ENCODE results near the gene CHKA.

Gene CHKA

DNA sequence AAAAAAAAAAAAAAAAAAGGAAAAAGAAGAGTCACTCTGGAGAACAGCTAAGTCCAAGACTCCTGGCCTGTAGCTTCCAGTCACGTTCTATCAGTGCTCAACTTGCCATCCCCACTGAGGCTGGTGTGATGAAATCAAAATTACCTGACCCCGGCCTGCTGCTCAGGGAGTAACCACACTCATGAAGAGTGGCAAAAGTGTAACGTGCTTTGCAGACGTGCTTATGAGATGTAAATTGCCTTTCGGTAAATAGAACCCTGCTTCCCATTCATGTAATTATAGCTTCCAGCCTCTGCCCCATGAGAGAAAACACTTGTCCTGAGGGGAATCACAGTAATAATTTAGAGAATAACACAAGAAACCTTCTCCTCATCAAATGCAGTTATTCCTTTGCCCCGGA lies 28.2 kb upstream of the CHKA start:
- TF ChIP-seq TAF1 (IDR thresholded peaks at IDR 0.05; ENCODE audit: borderline replicate concordance, insufficient read depth, low read length) (no peak), FOXP2 (optimal IDR thresholded peaks at IDR 0.05; ENCODE audit: borderline replicate concordance, extremely low read depth, extremely low read length, insufficient read depth) (no peak), POLR2AphosphoS5 (IDR thresholded peaks at IDR 0.05; ENCODE audit: low read depth, low read length) (no peak), SIN3A (IDR thresholded peaks at IDR 0.05; ENCODE audit: borderline replicate concordance, insufficient read depth, low read length) (no peak)

GRCh38 chr11:68148879-68149278 lies 27.7 kb upstream of the CHKA start:
- TF ChIP-seq REST (IDR thresholded peaks at IDR 0.05; ENCODE audit: insufficient read depth in 1 of 2, low read depth in 2 of 2, low read length in 2 of 2) (no peak), SIN3A (IDR thresholded peaks at IDR 0.05; ENCODE audit: borderline replicate concordance, insufficient read depth, low read length) (no peak), TAF1 (IDR thresholded peaks at IDR 0.05; ENCODE audit: borderline replicate concordance, insufficient read depth, low read length) (no peak), POLR2AphosphoS5 (IDR thresholded peaks at IDR 0.05; ENCODE audit: low read depth, low read length) (no peak), FOXP2 (optimal IDR thresholded peaks at IDR 0.05; ENCODE audit: borderline replicate concordance, extremely low read depth, extremely low read length, insufficient read depth) (no peak)

GRCh38 chr11:68148071-68148805 lies 27.1 kb upstream of the CHKA start:
- TF ChIP-seq SIN3A (IDR thresholded peaks at IDR 0.05; ENCODE audit: borderline replicate concordance, insufficient read depth, low read length) (no peak), REST (IDR thresholded peaks at IDR 0.05; ENCODE audit: insufficient read depth in 1 of 2, low read depth in 2 of 2, low read length in 2 of 2) (no peak)

- no peak for TF ChIP-seq POLR2AphosphoS5 (IDR thresholded peaks at IDR 0.05; ENCODE audit: low read depth, low read length)
- peak; percentile 54; the same call in 1 of the 2 replicates for TF ChIP-seq SIN3A (IDR thresholded peaks at IDR 0.05; ENCODE audit: borderline replicate concordance, insufficient read depth, low read length)
- TF ChIP-seq REST (IDR thresholded peaks at IDR 0.05; ENCODE audit: insufficient read depth in 1 of 2, low read depth in 2 of 2, low read length in 2 of 2) = no peak
Observed at GRCh38 chr11:68146704-68147474, 25.7 kb upstream of the CHKA start.

DNA sequence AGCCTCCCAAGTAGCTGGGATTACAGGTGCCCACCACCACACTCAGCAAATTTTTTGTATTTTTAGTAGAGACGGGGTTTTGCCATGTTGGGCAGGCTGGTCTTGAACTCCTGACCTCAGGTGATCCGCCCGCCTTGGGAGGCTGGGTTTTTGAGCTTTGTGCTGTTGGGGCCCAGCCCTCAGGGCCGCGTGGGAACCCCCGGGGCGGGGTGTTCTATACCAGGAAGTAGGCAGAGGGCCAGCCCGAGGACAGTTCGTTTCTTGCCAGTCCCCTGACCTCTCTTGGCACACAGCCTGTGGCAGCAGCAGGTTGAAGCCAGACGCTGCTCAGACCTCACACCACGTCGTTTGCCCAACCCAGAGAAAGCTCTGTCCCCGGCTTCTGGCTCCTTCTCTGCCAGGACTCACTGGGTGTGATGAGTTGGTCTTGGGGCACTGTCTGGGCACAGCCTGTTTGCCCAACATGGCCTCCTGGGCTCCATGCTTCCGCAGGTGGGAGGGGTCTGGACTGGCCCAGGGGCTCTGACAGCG lies 24.9 kb upstream of the CHKA start:
- no peak for TF ChIP-seq POLR2AphosphoS5 (IDR thresholded peaks at IDR 0.05; ENCODE audit: low read depth, low read length)

DNA sequence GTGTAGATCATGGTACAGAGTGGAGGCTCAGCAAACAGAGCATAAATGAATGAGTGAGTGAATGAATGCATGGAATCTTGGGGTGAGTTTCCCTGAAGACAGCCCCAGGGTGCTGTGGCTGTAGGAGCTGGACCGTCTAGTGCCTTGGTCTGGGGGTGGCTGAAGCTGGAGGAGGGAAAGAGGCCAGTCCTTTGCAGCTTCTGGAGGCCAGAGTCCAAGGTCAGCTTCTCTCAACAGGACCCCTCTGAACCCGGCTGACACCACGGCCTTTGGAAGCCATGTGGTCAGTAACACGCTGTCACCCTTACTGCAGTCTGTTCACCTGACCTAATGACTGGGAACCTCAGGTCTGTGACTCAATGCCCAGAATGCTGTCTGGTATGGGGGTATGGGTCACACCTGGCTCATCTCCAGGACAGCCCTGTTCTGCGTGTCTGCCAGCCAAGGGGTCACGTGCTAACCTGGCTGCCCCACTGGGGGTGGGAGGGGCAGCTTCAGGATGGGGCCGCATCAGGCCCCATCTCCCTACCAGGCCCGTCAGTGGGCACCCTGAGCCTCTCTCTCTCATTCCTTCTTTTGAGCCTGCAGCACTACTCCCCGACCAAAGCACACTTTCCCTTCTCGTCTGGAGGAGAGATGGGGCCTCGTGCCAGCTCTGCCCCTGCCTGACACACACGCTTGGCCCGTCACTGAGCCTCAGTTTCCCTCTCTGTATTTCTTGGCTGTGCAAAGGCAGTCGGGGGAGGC lies 24.1 kb upstream of the CHKA start:
- TF ChIP-seq REST (IDR thresholded peaks at IDR 0.05; ENCODE audit: insufficient read depth in 1 of 2, low read depth in 2 of 2, low read length in 2 of 2) (no peak), POLR2AphosphoS5 (IDR thresholded peaks at IDR 0.05; ENCODE audit: low read depth, low read length) (no peak), SIN3A (IDR thresholded peaks at IDR 0.05; ENCODE audit: borderline replicate concordance, insufficient read depth, low read length) (no peak), FOXP2 (optimal IDR thresholded peaks at IDR 0.05; ENCODE audit: borderline replicate concordance, extremely low read depth, extremely low read length, insufficient read depth) (no peak), TAF1 (IDR thresholded peaks at IDR 0.05; ENCODE audit: borderline replicate concordance, insufficient read depth, low read length) (no peak)
